SK-N-SH (cell line): Measurements from ENCODE around the gene BPIFB1. TPM values are rescaled to one million over a fixed set of nuclear protein-coding genes. Genes with fewer than 3 reads are reported as not detected.

ENCODE experiments used
- CTCF ChIA-PET: fragments of 300-600, 350-600 bp; formaldehyde crosslinking; extraction: SDS; loops from one replicate; lab custom pipeline; 2021; lab: Yijun Ruan, JAX
- POLR2A ChIA-PET: fragments of 350-600 bp; sonication (Branson Sonifier 250); formaldehyde crosslinking; extraction: SDS; loops from one replicate; lab custom pipeline; 2020; ENCODE audit warnings: antibody characterized with exemption, inconsistent platforms; lab: Yijun Ruan, JAX
- DNase-seq: peaks from one replicate; pipeline ENCODE4 v3.0.0; 2012
- H2AFZ ChIP-seq: fragments of 200-600 bp; sonication (generic); 2 replicates; pipeline ENCODE4 v1.8.1; 2016; ENCODE audit warnings: antibody characterized with exemption, mild to moderate bottlenecking, low read depth
- H3F3A ChIP-seq: fragments of 200-600 bp; sonication (generic); replicated peaks from 2 replicates; pipeline ENCODE3; 2016; ENCODE audit warnings: antibody characterized with exemption, mild to moderate bottlenecking; ENCODE audit not compliant: insufficient read depth
- H3K27ac ChIP-seq, 2 experiments: fragments of 200-500 bp in 1 of 2; fragments of 200-600 bp in 1 of 2; sonication (Bioruptor generic) in 1 of 2; sonication (generic), shearing (Covaris generic) in 1 of 2; 2 replicates each; pipeline versions ENCODE4 v1.5.1 to v1.6.1; 2014 to 2016; ENCODE audit warnings: low read depth in 2 of 2, inconsistent platforms in 1 of 2, low read length in 1 of 2, mild to moderate bottlenecking in 1 of 2, mixed read lengths in 1 of 2
- H3K27me3 ChIP-seq: fragments of 200-600 bp; sonication (generic), shearing (Covaris generic); 2 replicates; pipeline ENCODE4 v1.6.1; 2016; ENCODE audit warnings: mixed run types; ENCODE audit not compliant: insufficient read depth
- H3K36me3 ChIP-seq, 2 experiments: fragments of 200-500 bp in 1 of 2; fragments of 200-600 bp in 1 of 2; sonication (Bioruptor generic) in 1 of 2; sonication (generic) in 1 of 2; replicated peaks in 1 of 2; 2 replicates each; pipeline versions ENCODE3 to v1.5.1; 2014 to 2016; ENCODE audit warnings: low read length in 1 of 2, mild to moderate bottlenecking in 1 of 2; ENCODE audit not compliant: insufficient read depth in 2 of 2, control insufficient read depth in 1 of 2
- H3K4me1 ChIP-seq, 2 experiments: fragments of 200-500 bp in 1 of 2; fragments of 200-600 bp in 1 of 2; sonication (Bioruptor generic) in 1 of 2; sonication (generic), shearing (Covaris generic) in 1 of 2; 2 replicates each; pipeline versions ENCODE4 v1.5.1 to v1.6.1; 2014 to 2016; ENCODE audit warnings: low read depth in 1 of 2, low read length in 1 of 2, mixed run types in 1 of 2; ENCODE audit not compliant: insufficient read depth in 2 of 2, control insufficient read depth in 1 of 2
- H3K4me2 ChIP-seq: fragments of 200-600 bp; sonication (generic), shearing (Covaris generic); 2 replicates; pipeline ENCODE4 v1.6.1; 2017; ENCODE audit warnings: mixed run types
- H3K4me3 ChIP-seq, 2 experiments: fragments of 200-500 bp in 1 of 2; fragments of 200-600 bp in 1 of 2; sonication (Bioruptor generic) in 1 of 2; sonication (generic), shearing (Covaris generic) in 1 of 2; 2 replicates each; pipeline versions ENCODE4 v1.5.1 to v1.8.1; 2014 to 2016; ENCODE audit warnings: low read depth in 2 of 2, inconsistent platforms in 1 of 2, low read length in 1 of 2, mild to moderate bottlenecking in 1 of 2, mixed read lengths in 1 of 2, moderate library complexity in 1 of 2
- H3K79me2 ChIP-seq: fragments of 200-600 bp; sonication (generic); 2 replicates; pipeline ENCODE4 v1.8.1; 2017; ENCODE audit warnings: mild to moderate bottlenecking; ENCODE audit not compliant: insufficient read depth
- H3K9ac ChIP-seq: fragments of 200-600 bp; sonication (generic); 2 replicates; pipeline ENCODE4 v1.6.1; 2017; ENCODE audit warnings: mixed run types
- H3K9me2 ChIP-seq: fragments of 200-600 bp; sonication (generic); 2 replicates; pipeline ENCODE4 v1.6.1; 2017; ENCODE audit warnings: mixed run types
- H3K9me3 ChIP-seq: fragments of 200-600 bp; sonication (generic); 2 replicates; pipeline ENCODE4 v1.6.1; 2017; ENCODE audit warnings: mixed run types, mild to moderate bottlenecking, moderate library complexity
- H4K20me1 ChIP-seq: fragments of 200-600 bp; sonication (generic); 2 replicates; pipeline ENCODE4 v1.6.1; 2017; ENCODE audit warnings: mild to moderate bottlenecking, mixed run types; ENCODE audit not compliant: insufficient read depth
- CHD2 ChIP-seq: fragments of 150-350 bp; IDR thresholded peaks from 2 replicates; pipeline ENCODE4 v1.6.1; 2018; ENCODE audit warnings: low read length; ENCODE audit not compliant: partially characterized antibody
- CTCF ChIP-seq: fragments of 200-600 bp; sonication (generic); IDR thresholded peaks from 2 replicates; pipeline ENCODE4 v1.6.1; 2017; ENCODE audit warnings: antibody characterized with exemption, mild to moderate bottlenecking, moderate library complexity
- EZH2phosphoT487 ChIP-seq: fragments of 200-600 bp; sonication (generic); IDR thresholded peaks from 2 replicates; pipeline ENCODE4 v1.6.1; 2017; ENCODE audit warnings: low read depth, mixed run types, mild to moderate bottlenecking, antibody characterized with exemption, moderate library complexity, borderline replicate concordance
- GABPA ChIP-seq: IDR thresholded peaks from 2 replicates; pipeline ENCODE4 v1.4.0; 2012; ENCODE audit warnings: low read depth, mild to moderate bottlenecking
- GATA2 ChIP-seq: sonication (generic); formaldehyde crosslinking; IDR thresholded peaks from 2 replicates; pipeline ENCODE4 v1.5.0; 2020; ENCODE audit warnings: mild to moderate bottlenecking, missing genetic modification reagents
- MAX ChIP-seq: IDR thresholded peaks from 2 replicates; pipeline ENCODE4 v1.4.0; 2012; ENCODE audit warnings: low read depth
- MXI1 ChIP-seq: IDR thresholded peaks from 2 replicates; pipeline ENCODE4 v1.6.1; 2012; ENCODE audit warnings: mild to moderate bottlenecking, low read depth, low read length, improper control_type of control experiment
- NRF1 ChIP-seq: IDR thresholded peaks from 2 replicates; pipeline ENCODE4 v1.6.1; 2012; ENCODE audit warnings: low read depth, mild to moderate bottlenecking, low read length
- PBX3 ChIP-seq: IDR thresholded peaks from 2 replicates; pipeline ENCODE4; 2012
- POLR2AphosphoS5 ChIP-seq: IDR thresholded peaks from 2 replicates; pipeline ENCODE4 v1.6.1; 2012; ENCODE audit warnings: low read depth, low read length
- RAD21 ChIP-seq: IDR thresholded peaks from 2 replicates; pipeline ENCODE4 v1.6.1; 2012; ENCODE audit warnings: mild to moderate bottlenecking, low read length
- RXRA ChIP-seq: IDR thresholded peaks from 2 replicates; pipeline ENCODE4 v1.4.0; 2012; ENCODE audit warnings: low read depth, mild to moderate bottlenecking, borderline replicate concordance
- SMC3 ChIP-seq: IDR thresholded peaks from 2 replicates; pipeline ENCODE4 v1.6.1; 2012; ENCODE audit warnings: low read depth, low read length, improper control_type of control experiment
- USF1 ChIP-seq: IDR thresholded peaks from 2 replicates; pipeline ENCODE4 v1.4.0; 2012; ENCODE audit warnings: low read depth, borderline replicate concordance
- WGBS: methylation state at CpG from one replicate; pipeline ENCODE4 v1.1.6; 2017; ENCODE audit warnings: low lambda C conversion rate; 5-methylcytosine and 5-hydroxymethylcytosine counted together
- polyA plus RNA-seq, 3 experiments: library from polyadenylated mRNA; depleted of rRNA; stranded (reverse); fragments of >200 nt; gene quantifications; 2 replicates each; pipeline ENCODE4 v1.2.3, GENCODE V29; 2012

The BPIFB1 gene
- polyA plus RNA-seq, 1 of the 3 experiments (the other 2 are of a cell fraction), result not detected

GRCh38 chr20:33316958-33317357, 33.9 kb downstream of the BPIFB1 start:
- Histone ChIP-seq H3K9ac (no peak overlapping the region), H3K27me3 (peaks cover 23% of the 10 kb centered on the region; the same call in 1 of the 2 replicates), H3K4me1 (no peaks in the 10 kb centered on the region), H2AFZ (no peak overlapping the region), H3K9me3 (no peaks in the 10 kb centered on the region), H3K27ac (no peak overlapping the region), H3K4me3 (no peak overlapping the region), H3K79me2 (no peaks in the 10 kb centered on the region), H3K4me2 (no peak overlapping the region), H4K20me1 (no peaks in the 10 kb centered on the region), H3F3A (no peaks in the 10 kb centered on the region), H3K9me2 (no peaks in the 10 kb centered on the region), H3K36me3 (no peaks in the 10 kb centered on the region)
- CTCF ChIA-PET, result no interaction called here
- POLR2A ChIA-PET, result interaction anchor here (0.6 kb wide), 1 partner anchor 90 kb away, joined by 6 read pairs; no protein-coding TSS in a partner anchor
- WGBS, result 43% methylated on average over 2 of the region's 3 CpGs
- no peak for DNase-seq
- TF ChIP-seq USF1 (no peak), GABPA (no peak), RAD21 (no peak), PBX3 (no peak), SMC3 (no peak), MAX (no peak), CTCF (no peak), MXI1 (no peak), POLR2AphosphoS5 (no peak), EZH2phosphoT487 (no peak), CHD2 (no peak), RXRA (no peak), NRF1 (no peak), GATA2 (CRISPR knock-in tag) (no peak)
